Naive thymus-derived CD4-positive, alpha-beta T cell (primary cell): ENCODE data around the gene RUFY3. TPM values are rescaled to one million over a fixed set of nuclear protein-coding genes. Genes with fewer than 3 reads are reported as not detected.
"Not testable (repeated sequence)": the region's sequence is repeated elsewhere in the genome, so short reads cannot be mapped to it uniquely, and the experiment has no call there.

ENCODE experiments used
- ATAC-seq: fragments of 150-1000 bp; cut with Tn5 transposase; 2 replicates; pipeline ENCODE4 v1.10.0; 2021; ENCODE audit warnings: mild to moderate bottlenecking, moderate library complexity
- CTCF ChIA-PET: fragments of 350-600 bp; sonication (Branson Sonifier 250); formaldehyde crosslinking; loops from one replicate; lab custom pipeline; 2021; ENCODE audit warnings: antibody characterized with exemption; lab: Charles Lee
- POLR2A ChIA-PET: fragments of 350-600 bp; sonication (Branson Sonifier 250); formaldehyde crosslinking; loops from one replicate; lab custom pipeline; 2021; ENCODE audit warnings: antibody characterized with exemption, inconsistent platforms; lab: Charles Lee
- DNase-seq, 9 donors: peaks; one replicate each; pipeline versions ENCODE4 v3.0.0 to v3.0.0-alpha.2; 2020 to 2022; ENCODE audit warnings: mixed read lengths in 1 of 9
- H3K27ac ChIP-seq: one replicate; pipeline ENCODE4 v1.7.0; 2013; ENCODE audit warnings: mild to moderate bottlenecking, low read depth, low read length, moderate library complexity
- H3K27me3 ChIP-seq, 2 donors: one replicate each; pipeline ENCODE4 v1.7.0; 2013; ENCODE audit warnings: low read length in 2 of 2, mild to moderate bottlenecking in 2 of 2, moderate library complexity in 2 of 2; ENCODE audit not compliant: control insufficient read depth in 2 of 2, insufficient read depth in 2 of 2
- H3K36me3 ChIP-seq, 3 experiments: 1 replicate in 2 of 3; 2 replicates in 1 of 3; pipeline ENCODE4 v1.7.0; 2013; ENCODE audit warnings: low read length in 3 of 3, mild to moderate bottlenecking in 3 of 3, moderate library complexity in 1 of 3; ENCODE audit not compliant: insufficient read depth in 3 of 3, control insufficient read depth in 2 of 3
- H3K4me1 ChIP-seq, 2 donors: one replicate each; pipeline ENCODE4 v1.7.0; 2013; ENCODE audit warnings: low read length in 2 of 2, mild to moderate bottlenecking in 2 of 2, moderate library complexity in 1 of 2; ENCODE audit not compliant: control insufficient read depth in 2 of 2, insufficient read depth in 2 of 2
- H3K4me3 ChIP-seq: 2 replicates; pipeline ENCODE4 v1.7.0; 2013; ENCODE audit warnings: mild to moderate bottlenecking, low read length
- H3K9me3 ChIP-seq, 3 experiments: 1 replicate in 2 of 3; 2 replicates in 1 of 3; pipeline ENCODE4 v1.7.0; 2013; ENCODE audit warnings: low read length in 3 of 3; ENCODE audit not compliant: control insufficient read depth in 2 of 3
- H3K27ac Mint-ChIP-seq, 9 donors: one replicate each; pipeline ENCODE4 v1.8.0; 2020 to 2022; ENCODE audit warnings: mixed read lengths in 9 of 9, mild to moderate bottlenecking in 8 of 9, moderate library complexity in 5 of 9, inconsistent platforms in 2 of 9
- H3K27me3 Mint-ChIP-seq, 5 donors: one replicate each; pipeline ENCODE4 v1.8.0; 2021 to 2022; ENCODE audit warnings: mixed read lengths in 5 of 5, mild to moderate bottlenecking in 1 of 5
- H3K36me3 Mint-ChIP-seq, 5 donors: one replicate each; pipeline ENCODE4 v1.8.0; 2020 to 2022; ENCODE audit warnings: mixed read lengths in 5 of 5, mild to moderate bottlenecking in 3 of 5, inconsistent platforms in 1 of 5
- H3K4me1 Mint-ChIP-seq, 7 donors: one replicate each; pipeline ENCODE4 v1.8.0; 2020 to 2022; ENCODE audit warnings: mixed read lengths in 7 of 7, mild to moderate bottlenecking in 3 of 7, inconsistent platforms in 1 of 7
- H3K4me3 Mint-ChIP-seq, 10 donors: one replicate each; pipeline ENCODE4 v1.8.0; 2020 to 2022; ENCODE audit warnings: mild to moderate bottlenecking in 10 of 10, mixed read lengths in 10 of 10, moderate library complexity in 6 of 10, inconsistent platforms in 2 of 10
- H3K9me3 Mint-ChIP-seq, 11 donors: one replicate each; pipeline ENCODE4 v1.8.0; 2020 to 2022; ENCODE audit warnings: mixed read lengths in 11 of 11, mild to moderate bottlenecking in 4 of 11, inconsistent platforms in 1 of 11, moderate library complexity in 1 of 11
- intact Hi-C, 2 donors: fragments of 100-400 bp; cut with micrococcal nuclease; formaldehyde crosslinking; loops; one replicate each; pipeline ENCODE4 v1.15.1; 2023
- polyA plus RNA-seq, 2 donors: library from polyadenylated mRNA; unstranded; fragments of 300-500 nt; fragmentation: Illumina TruSeq; gene quantifications; one replicate each; pipeline ENCODE4 v1.2.3, GENCODE V29; 2021
- total RNA-seq, 6 experiments: library from RNA in 5 of 6; stranded (reverse) in 5 of 6; gene quantifications; 1 replicate in 5 of 6; 2 replicates in 1 of 6; pipeline ENCODE4 v1.2.3 and lab custom pipeline; 2021 to 2026

Gene RUFY3
- total and polyA plus RNA-seq, 7 experiments from 2014 or later: 4.0 to 41.2 (median 38.6) TPM

GRCh38 chr4:70734971-70735370 lies 13.2 kb downstream of the RUFY3 start:
- peak overlapping the region; percentile 52 for H3K4me3 ChIP-seq
- no peaks in the 10 kb centered on the region for H3K9me3 ChIP-seq
- CTCF ChIA-PET: interaction anchor here (1.0 to 3.2 kb wide), 18 partner anchors 9 to 291 kb away, joined by 3 to 31 read pairs (median 5); partner anchors contain the start of genes DCK, MOB1B and RUFY3
- Mint-ChIP-seq H3K4me3 (peak overlapping the region; percentile 67 to 92 (median 82)), H3K27me3 (peaks cover 0 to under 1% (median 0%) of the 10 kb centered on the region in 5 donors), H3K9me3 (no peaks in the 10 kb centered on the region), H3K27ac (peak overlapping the region; percentile 33 to 94 (median 87)), H3K4me1 (peaks cover 23 to 57% (median 49%) of the 10 kb centered on the region in 7 donors), H3K36me3 (peaks cover 0 to 1% (median 0%) of the 10 kb centered on the region in 5 donors)
- peak overlapping the region; percentile 73 for H3K27ac ChIP-seq
- H3K27me3 ChIP-seq: no peaks in the 10 kb centered on the region
- POLR2A ChIA-PET: interaction anchor here (0.6 to 6.6 kb wide), 13 partner anchors 9 to 174 kb away, joined by 3 to 131 read pairs (median 6); partner anchors contain the start of genes GRSF1, MOB1B, RUFY3 and UTP3
- DNase-seq (peak in 1 of 9 donors; percentile 17), ATAC-seq (peak; percentile 50)
- peaks cover 34 to 44% of the 10 kb centered on the region in 2 donors for H3K4me1 ChIP-seq
- intact Hi-C loops: loop anchor here (1.0 to 10.0 kb wide), 9 partner anchors 13 to 980 kb away; partner anchors contain the start of genes MOB1B (in 2 of the 2), UTP3 (in 2 of the 2), DCK (in 1 of the 2) and ENAM (in 1 of the 2)
- H3K36me3 ChIP-seq: no peaks in the 10 kb centered on the region

GRCh38 chr4:70735915-70736314 lies 14.2 kb downstream of the RUFY3 start:
- H3K27ac ChIP-seq, H3K9me3 ChIP-seq, H3K36me3 ChIP-seq, H3K27me3 Mint-ChIP-seq, H3K4me3 ChIP-seq, H3K27me3 ChIP-seq, H3K36me3 Mint-ChIP-seq, H3K9me3 Mint-ChIP-seq: not testable (repeated sequence)
- Mint-ChIP-seq H3K4me3 (peak overlapping the region; percentile 62 to 82 (median 70)), H3K27ac (peak overlapping the region; percentile 57 to 91 (median 87)), H3K4me1 (peaks cover 23 to 57% (median 51%) of the 10 kb centered on the region in 7 donors)
- DNase-seq (peak in 3 of 9 donors; percentile 6 to 23 (median 20)), ATAC-seq (peak; percentile 52)
- H3K4me1 ChIP-seq: peaks cover 34 to 44% of the 10 kb centered on the region in 2 donors
- ChIA-PET CTCF (interaction anchor here (0.8 to 3.2 kb wide), 15 partner anchors 8 to 290 kb away, joined by 3 to 31 read pairs (median 4); partner anchors contain the start of gene MOB1B), POLR2A (interaction anchor here (0.6 to 6.6 kb wide), 9 partner anchors 14 to 271 kb away, joined by 3 to 131 read pairs (median 7); partner anchors contain the start of genes GRSF1, MOB1B, RUFY3 and UTP3)
- intact Hi-C loops: loop anchor here (1.0 to 10.0 kb wide), 9 partner anchors 25 to 979 kb away; partner anchors contain the start of genes GRSF1 (in 2 of the 2), DCK (in 1 of the 2) and ENAM (in 1 of the 2)

- Histone ChIP-seq H3K4me3 (peak overlapping the region; percentile 2), H3K36me3 (no peaks in the 10 kb centered on the region), H3K27me3 (no peaks in the 10 kb centered on the region), H3K27ac (peak overlapping the region; percentile 51), H3K4me1 (peaks cover 34 to 44% of the 10 kb centered on the region in 2 donors), H3K9me3 (no peaks in the 10 kb centered on the region)
- peaks cover 0 to 1% (median 0%) of the 10 kb centered on the region in 5 donors for H3K36me3 Mint-ChIP-seq
- POLR2A ChIA-PET: interaction anchor here (0.6 to 6.6 kb wide), 5 partner anchors 32 to 165 kb away, joined by 3 to 131 read pairs (median 12); partner anchors contain the start of genes MOB1B and UTP3
- intact Hi-C loops: loop anchor here (1.0 to 10.0 kb wide), 9 partner anchors 24 to 978 kb away; partner anchors contain the start of genes DCK (in 1 of the 2) and ENAM (in 1 of the 2)
- peaks cover 0 to 8% (median 0%) of the 10 kb centered on the region in 5 donors for H3K27me3 Mint-ChIP-seq
- ATAC-seq: peak; percentile 34
- CTCF ChIA-PET: interaction anchor here (0.7 to 2.0 kb wide), 9 partner anchors 9 to 165 kb away, joined by 3 to 18 read pairs (median 4); partner anchors contain the start of genes MOB1B and RUFY3
- H3K4me1 Mint-ChIP-seq: peaks cover 23 to 62% (median 54%) of the 10 kb centered on the region in 7 donors
- DNase-seq: peak in 7 of 9 donors; percentile 31 to 71 (median 53)
- peak overlapping the region; percentile 58 to 84 (median 76) for H3K4me3 Mint-ChIP-seq
- no peaks in the 10 kb centered on the region for H3K9me3 Mint-ChIP-seq
- H3K27ac Mint-ChIP-seq: peak overlapping the region; percentile 25 to 90 (median 77)
Observed at GRCh38 chr4:70737006-70737405, 15.2 kb downstream of the RUFY3 start.

GRCh38 chr4:70737409-70737808 lies 15.6 kb downstream of the RUFY3 start:
- Histone ChIP-seq H3K27ac (peak overlapping the region; percentile 51), H3K4me3 (peak overlapping the region; percentile 2), H3K27me3 (no peaks in the 10 kb centered on the region), H3K4me1 (peaks cover 34 to 44% of the 10 kb centered on the region in 2 donors), H3K36me3 (no peaks in the 10 kb centered on the region), H3K9me3 (no peaks in the 10 kb centered on the region)
- ATAC-seq: no peak
- intact Hi-C loops: loop anchor here (1.0 to 10.0 kb wide), 9 partner anchors 23 to 977 kb away; partner anchors contain the start of genes DCK (in 1 of the 2) and ENAM (in 1 of the 2)
- Mint-ChIP-seq H3K4me1 (peaks cover 21 to 60% (median 50%) of the 10 kb centered on the region in 7 donors), H3K27me3 (peaks cover 0 to 12% (median 0%) of the 10 kb centered on the region in 5 donors), H3K36me3 (peaks cover 0 to 1% (median 0%) of the 10 kb centered on the region in 5 donors), H3K27ac (peak overlapping the region; percentile 25 to 90 (median 78)), H3K9me3 (no peaks in the 10 kb centered on the region), H3K4me3 (peak overlapping the region; percentile 58 to 84 (median 76))
- ChIA-PET CTCF (interaction anchor here (0.6 to 1.8 kb wide), 12 partner anchors 10 to 904 kb away, joined by 3 to 18 read pairs (median 4); partner anchors contain the start of gene RUFY3), POLR2A (interaction anchor here (0.9 to 6.6 kb wide), 3 partner anchors 32 to 101 kb away, joined by 7 to 131 read pairs (median 56); partner anchors contain the start of gene UTP3)
- peak in 1 of 9 donors; percentile 8 for DNase-seq

GRCh38 chr4:70739496-70740337 lies 18.0 kb downstream of the RUFY3 start:
- ATAC-seq (no peak), DNase-seq (no peak)
- Mint-ChIP-seq H3K4me3 (no peak overlapping the region), H3K27ac (no peak overlapping the region), H3K4me1 (peaks cover 18 to 44% (median 34%) of the 10 kb centered on the region in 7 donors), H3K9me3 (no peaks in the 10 kb centered on the region), H3K36me3 (peaks cover 0 to 1% (median 0%) of the 10 kb centered on the region in 5 donors), H3K27me3 (peaks cover 0 to 15% (median 0%) of the 10 kb centered on the region in 5 donors)
- H3K36me3 ChIP-seq: no peaks in the 10 kb centered on the region
- H3K4me3 ChIP-seq: no peak overlapping the region
- intact Hi-C loops: loop anchor here (5.0 to 10.0 kb wide), 4 partner anchors 33 to 975 kb away; partner anchors contain the start of genes DCK (in 1 of the 2) and ENAM (in 1 of the 2)
- H3K27ac ChIP-seq: no peak overlapping the region
- no peaks in the 10 kb centered on the region for H3K27me3 ChIP-seq
- CTCF ChIA-PET: no interaction called here
- peaks cover 26 to 33% of the 10 kb centered on the region in 2 donors for H3K4me1 ChIP-seq
- H3K9me3 ChIP-seq: no peaks in the 10 kb centered on the region
- POLR2A ChIA-PET: interaction anchor here (0.6 to 6.6 kb wide), 6 partner anchors 34 to 97 kb away, joined by 3 to 131 read pairs (median 4); no protein-coding TSS in a partner anchor
